DMS53 treated with DMSO at 0.1 percent for 48 hours (cell line): ENCODE results near the gene RIT1.

Experiments used
- DNase-seq: peaks from one replicate; lab custom pipeline; 2025; ENCODE audit not compliant: unreplicated experiment; lab: John Stamatoyannopoulos, UW

RIT1 gene

DNA sequence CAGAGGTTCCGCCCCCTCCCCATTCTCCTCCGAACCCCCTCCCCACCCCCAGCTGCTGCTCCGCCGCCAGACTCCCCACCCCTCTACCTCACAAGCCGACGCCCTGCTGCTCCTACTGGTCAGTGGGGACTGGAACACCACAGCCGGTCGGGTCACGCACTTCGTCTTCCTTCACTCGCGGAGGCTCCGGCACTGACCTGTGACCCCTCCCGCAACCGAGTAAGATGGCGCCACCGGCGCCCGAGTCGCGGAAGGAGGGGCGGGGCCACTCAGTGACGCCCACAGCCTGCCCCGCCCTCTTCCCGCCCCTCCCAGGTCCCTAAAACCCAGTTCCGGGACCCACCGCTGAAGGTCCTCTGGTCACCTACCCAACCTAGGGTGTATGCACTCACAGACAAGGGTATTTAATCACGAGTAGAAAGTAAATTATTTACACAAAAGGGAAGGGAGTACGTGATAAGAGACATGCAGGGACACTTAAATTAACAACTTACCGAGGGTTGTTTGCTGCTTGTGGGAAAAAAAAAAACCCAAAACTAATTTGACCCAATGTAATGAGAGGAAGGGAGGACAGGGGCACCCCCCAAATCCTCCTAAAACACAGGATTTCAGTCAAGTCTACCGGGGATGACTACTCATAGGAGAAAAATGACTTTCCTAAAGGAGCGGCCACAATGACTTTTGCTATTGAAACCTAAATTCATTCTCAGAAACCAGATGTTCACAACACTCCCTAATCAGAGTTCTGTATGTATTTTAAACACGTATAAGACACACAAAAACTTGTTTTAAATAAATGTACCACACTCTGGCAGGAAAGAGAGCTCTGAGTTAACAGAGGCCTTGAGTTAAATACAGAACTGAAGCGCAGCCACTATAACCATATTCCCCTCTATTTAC is at the start of gene RIT1:
Gene RIT1, minus strand, starts transcription at position 194 of the 900 bp plus-strand sequence. CDS start 588 bp downstream, outside the sequence.
- peak; percentile 51 for DNase-seq

DNA sequence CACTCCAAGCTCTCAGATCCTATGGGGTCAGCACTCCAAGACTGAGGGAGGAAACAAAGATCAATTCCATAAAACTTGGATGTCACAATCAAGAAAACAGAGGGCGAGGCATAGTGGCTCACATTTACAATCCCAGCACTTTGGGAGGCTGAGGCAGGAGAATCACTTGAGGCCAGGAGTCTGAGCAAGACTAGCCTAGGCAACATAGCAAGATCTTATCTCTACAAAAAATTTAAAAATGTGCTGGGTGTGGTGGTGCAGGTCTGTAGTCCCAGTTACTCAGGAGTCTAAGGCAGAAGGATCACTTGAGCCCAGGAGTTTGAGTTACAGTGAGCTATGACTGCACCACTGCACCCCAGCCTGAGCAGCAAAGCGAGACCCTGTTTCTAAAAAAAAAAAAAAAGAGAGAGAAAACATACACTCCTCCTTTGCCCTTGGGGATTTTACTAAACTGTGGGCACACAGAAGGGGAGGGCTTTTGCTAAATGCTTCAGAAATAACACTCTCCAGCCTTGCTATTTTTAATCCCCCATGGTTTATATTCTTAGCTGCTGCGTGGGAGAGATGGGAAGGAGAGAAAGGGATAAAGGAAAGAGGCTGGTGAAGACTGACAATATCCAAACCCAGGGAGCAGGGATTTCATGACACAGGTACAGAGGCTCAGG is 49.1 kb upstream of the RIT1 start:
- no peak for DNase-seq

GRCh38 chr1:155957411-155957915 is 46.3 kb upstream of the RIT1 start:
- DNase-seq = no peak

DNA sequence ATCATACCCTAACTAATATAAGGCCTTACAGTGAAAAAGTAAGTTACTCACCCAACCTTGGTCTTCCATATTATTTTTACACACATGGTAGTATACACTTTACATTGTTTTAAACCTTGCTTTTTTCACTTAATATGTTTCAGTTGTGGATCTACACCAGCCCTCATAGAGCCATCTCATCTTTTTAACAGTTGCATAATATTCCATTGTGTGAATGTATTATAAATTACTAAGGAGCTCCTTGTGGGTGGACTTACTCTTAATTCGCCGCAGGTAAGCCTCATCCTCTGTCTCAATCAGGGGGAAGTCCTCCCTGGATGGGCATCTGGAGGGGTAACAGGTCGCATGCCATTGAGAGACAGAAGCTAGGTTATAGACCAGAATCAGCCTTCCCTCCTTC is 43.5 kb upstream of the RIT1 start:
- no peak for DNase-seq

GRCh38 chr1:155952505-155952890 is 41.3 kb upstream of the RIT1 start:
- DNase-seq = no peak

- DNase-seq = no peak
These were observed 40.8 kb upstream of the RIT1 start for GRCh38 chr1:155951753-155952504.

GRCh38 chr1:155950829-155951228 is 39.7 kb upstream of the RIT1 start:
- DNase-seq = no peak

- no peak for DNase-seq
These were observed 36.6 kb upstream of the RIT1 start for GRCh38 chr1:155947741-155948140.

DNA sequence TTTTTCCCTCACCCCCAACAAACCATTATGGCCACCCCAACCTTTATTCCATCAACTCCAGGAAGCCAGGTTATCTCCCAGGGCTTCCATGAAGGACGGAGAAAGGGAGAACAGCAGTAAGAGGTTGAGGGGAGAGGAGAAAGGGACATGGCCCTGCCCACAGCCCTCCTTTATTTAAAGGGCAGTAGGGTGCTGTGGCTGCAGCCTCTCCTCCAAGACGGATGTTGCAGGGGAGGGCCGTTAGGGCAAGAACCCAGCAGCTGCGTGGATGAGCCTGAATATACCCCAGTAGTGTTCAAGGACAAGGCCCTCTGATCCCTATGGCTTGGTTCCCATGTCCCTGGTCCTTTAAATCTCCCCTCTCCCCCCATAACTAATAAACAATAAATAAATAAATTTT is 36.1 kb upstream of the RIT1 start:
- DNase-seq = no peak

DNA sequence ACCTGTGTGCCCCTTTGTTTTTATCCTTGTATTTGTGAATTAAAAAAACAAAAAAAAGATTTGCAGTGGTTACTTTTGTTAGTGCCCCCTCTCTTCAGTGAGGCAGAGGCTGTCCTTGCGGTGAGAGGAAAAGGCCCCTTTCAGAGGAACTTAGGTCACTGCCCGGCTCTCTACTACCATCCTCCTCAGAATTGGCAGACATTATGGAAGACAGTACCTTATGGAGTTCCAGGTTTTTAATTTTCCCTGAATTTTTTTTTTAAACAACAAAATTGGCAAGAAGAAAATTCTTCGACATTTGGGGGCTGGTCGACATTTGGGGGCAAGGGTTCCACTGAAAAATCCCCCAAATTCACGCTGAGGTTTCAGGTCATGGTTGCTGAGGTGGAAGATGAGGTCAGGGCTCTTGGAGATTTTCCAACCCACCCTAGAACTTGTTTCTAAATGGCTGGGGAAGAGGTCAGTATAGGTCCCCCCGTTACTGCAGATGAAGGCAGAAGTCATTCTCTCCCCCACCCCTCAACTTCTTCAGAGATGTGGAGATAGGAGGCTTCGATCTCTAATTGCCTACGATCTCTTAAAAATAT is 35.6 kb upstream of the RIT1 start:
- DNase-seq = no peak

- DNase-seq = no peak
These were observed 33.3 kb upstream of the RIT1 start for GRCh38 chr1:155944444-155944799.

DNA sequence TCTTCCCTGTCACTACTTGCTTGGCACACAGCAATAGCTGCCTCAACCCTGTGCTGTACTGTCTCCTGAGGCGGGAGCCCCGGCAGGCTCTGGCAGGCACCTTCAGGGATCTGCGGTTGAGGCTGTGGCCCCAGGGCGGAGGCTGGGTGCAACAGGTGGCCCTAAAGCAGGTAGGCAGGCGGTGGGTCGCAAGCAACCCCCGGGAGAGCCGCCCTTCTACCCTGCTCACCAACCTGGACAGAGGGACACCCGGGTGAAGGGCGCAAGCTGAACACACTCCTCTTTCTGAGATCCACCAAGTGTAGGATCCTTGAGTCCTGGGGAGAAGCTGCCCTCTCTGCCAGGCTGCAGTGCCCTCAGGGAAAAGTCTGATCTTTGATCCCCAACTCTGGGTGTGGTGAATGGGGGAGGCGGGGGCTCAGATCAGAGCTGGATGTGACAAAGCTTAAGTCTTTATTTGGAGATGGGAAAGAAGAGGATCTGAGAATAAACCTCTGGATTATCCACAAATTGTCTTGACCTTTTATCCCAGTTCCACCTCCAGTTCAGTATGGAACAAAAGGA is 31.5 kb upstream of the RIT1 start:
- no peak for DNase-seq

DNA sequence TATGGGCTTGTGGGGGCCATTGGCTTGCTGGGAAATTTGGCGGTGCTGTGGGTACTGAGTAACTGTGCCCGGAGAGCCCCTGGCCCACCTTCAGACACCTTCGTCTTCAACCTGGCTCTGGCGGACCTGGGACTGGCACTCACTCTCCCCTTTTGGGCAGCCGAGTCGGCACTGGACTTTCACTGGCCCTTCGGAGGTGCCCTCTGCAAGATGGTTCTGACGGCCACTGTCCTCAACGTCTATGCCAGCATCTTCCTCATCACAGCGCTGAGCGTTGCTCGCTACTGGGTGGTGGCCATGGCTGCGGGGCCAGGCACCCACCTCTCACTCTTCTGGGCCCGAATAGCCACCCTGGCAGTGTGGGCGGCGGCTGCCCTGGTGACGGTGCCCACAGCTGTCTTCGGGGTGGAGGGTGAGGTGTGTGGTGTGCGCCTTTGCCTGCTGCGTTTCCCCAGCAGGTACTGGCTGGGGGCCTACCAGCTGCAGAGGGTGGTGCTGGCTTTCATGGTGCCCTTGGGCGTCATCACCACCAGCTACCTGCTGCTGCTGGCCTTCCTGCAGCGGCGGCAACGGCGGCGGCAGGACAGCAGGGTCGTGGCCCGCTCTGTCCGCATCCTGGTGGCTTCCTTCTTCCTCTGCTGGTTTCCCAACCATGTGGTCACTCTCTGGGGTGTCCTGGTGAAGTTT is 30.8 kb upstream of the RIT1 start:
- no peak for DNase-seq

GRCh38 chr1:155940993-155941844 is 30.1 kb upstream of the RIT1 start, which contains the start of gene RXFP4:
TSS of gene RXFP4 (plus strand) at chr1:155941638. CDS start at chr1:155941710, 72 bp downstream.
- DNase-seq = no peak

GRCh38 chr1:155940482-155940992 is 29.4 kb upstream of the RIT1 start:
- DNase-seq = peak; percentile 36

GRCh38 chr1:155938220-155938627 is 27.1 kb upstream of the RIT1 start:
- DNase-seq = peak; percentile 55

DNA sequence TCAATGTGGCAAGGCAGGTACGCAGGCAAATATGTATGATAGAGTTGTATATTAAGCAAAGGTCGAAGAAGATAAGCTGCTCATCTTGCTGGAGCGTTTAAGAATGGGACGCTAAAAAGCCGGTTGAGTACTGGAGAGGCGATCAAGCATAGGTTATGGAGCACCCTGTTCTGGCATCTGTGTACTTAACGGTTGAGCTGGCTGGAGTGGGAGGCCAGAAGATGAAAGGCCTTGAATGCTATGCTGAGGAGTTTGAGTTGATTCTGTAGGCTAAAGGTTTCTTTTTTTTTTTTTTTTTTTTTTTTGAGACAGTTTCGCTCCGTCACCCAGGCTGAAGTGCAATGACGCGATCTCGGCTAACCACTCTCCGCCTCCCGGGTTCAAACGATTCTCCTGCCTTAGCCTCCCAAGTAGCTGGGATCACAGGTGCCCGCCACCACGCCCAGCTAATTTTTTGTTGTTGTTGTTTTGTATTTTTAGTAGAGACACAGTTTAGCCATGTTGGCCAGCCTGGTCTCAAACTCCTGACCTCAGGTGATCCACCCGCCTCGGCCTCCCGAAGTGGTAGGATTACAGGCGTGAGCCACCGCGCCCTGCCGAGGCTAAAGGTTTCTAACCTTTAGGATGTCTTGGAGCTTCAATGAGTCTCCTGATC is 23.9 kb upstream of the RIT1 start:
- DNase-seq = peak; percentile 75
